Endothelial cell of umbilical vein (primary cell): Measurements from ENCODE around the gene GTPBP10. TPM values are rescaled to one million over a fixed set of nuclear protein-coding genes. Genes with fewer than 3 reads are reported as not detected.

Source experiments
- BruUV-seq: library from RNA; stranded (reverse); fragments of 400-500 nt; replicated peaks from 2 replicates; lab custom pipeline; 2021; lab: Mats Ljungman, UMichigan
- CTCF ChIA-PET: fragments of 300-600, 350-600 bp; sonication (Branson Sonifier 250); formaldehyde crosslinking; loops from one replicate; lab custom pipeline; 2021; ENCODE audit warnings: antibody characterized with exemption, inconsistent platforms; lab: Charles Lee
- POLR2A ChIA-PET: fragments of 300-600, 350-600 bp; sonication (Branson Sonifier 250); formaldehyde crosslinking; loops from one replicate; lab custom pipeline; 2021; ENCODE audit warnings: antibody characterized with exemption, inconsistent platforms; lab: Charles Lee
- DNase-seq: peaks from one replicate; pipeline ENCODE4 v3.0.0-alpha.2; 2011; ENCODE audit warnings: low read depth, low spot score
- FAIRE-seq: peaks from 2 replicates; lab custom pipeline; 2011; peaks lifted over from hg19 to GRCh38; lab: Jason Lieb, UNC
- H2AFZ ChIP-seq: 2 replicates; pipeline ENCODE4 v1.6.0; 2012; ENCODE audit warnings: low read depth, low read length, control low read depth, inconsistent platforms
- H3K27ac ChIP-seq: 2 replicates; pipeline ENCODE4 v1.5.1; 2011; ENCODE audit warnings: low read depth, mild to moderate bottlenecking, control low read depth, low read length, moderate library complexity; ENCODE audit not compliant: insufficient read depth
- H3K27me3 ChIP-seq, 2 experiments: 2 replicates each; pipeline versions ENCODE4 v1.6.0 to v1.6.1; 2011; ENCODE audit warnings: low read length in 2 of 2, mixed read lengths in 1 of 2; ENCODE audit not compliant: control insufficient read depth in 2 of 2, insufficient read depth in 2 of 2
- H3K36me3 ChIP-seq, 2 experiments: 2 replicates in 1 of 2; 3 replicates in 1 of 2; pipeline ENCODE4 v1.5.1; 2011; ENCODE audit warnings: low read length in 2 of 2, mild to moderate bottlenecking in 1 of 2, moderate library complexity in 1 of 2; ENCODE audit not compliant: control insufficient read depth in 2 of 2, insufficient read depth in 2 of 2; ENCODE audit errors: extremely low read depth in 1 of 2
- H3K4me1 ChIP-seq: 3 replicates; pipeline ENCODE4 v1.5.1; 2011; ENCODE audit warnings: mild to moderate bottlenecking, low read length; ENCODE audit not compliant: control insufficient read depth, insufficient read depth; ENCODE audit errors: extremely low read depth
- H3K4me2 ChIP-seq: 2 replicates; pipeline ENCODE4 v1.6.1; 2011; ENCODE audit warnings: low read length, control low read depth, mixed read lengths; ENCODE audit not compliant: insufficient read depth
- H3K4me3 ChIP-seq, 3 experiments: fragments of 200-600 bp in 1 of 3; sonication (generic), shearing (Covaris generic) in 1 of 3; replicated peaks in 1 of 3; 2 replicates each; pipeline ENCODE4 v1.5.1; 2011 to 2016; ENCODE audit warnings: control low read depth in 3 of 3, low read length in 3 of 3, mild to moderate bottlenecking in 2 of 3, inconsistent platforms in 1 of 3, low read depth in 1 of 3, moderate library complexity in 1 of 3; ENCODE audit not compliant: insufficient read depth in 1 of 3
- H3K79me2 ChIP-seq: 2 replicates; pipeline ENCODE4 v1.6.0; 2012; ENCODE audit warnings: low read length, inconsistent platforms; ENCODE audit not compliant: control insufficient read depth, insufficient read depth
- H3K9ac ChIP-seq: replicated peaks from 2 replicates; pipeline ENCODE3; 2011; ENCODE audit warnings: low read length, control low read depth; ENCODE audit not compliant: insufficient read depth; ENCODE audit errors: extremely low read depth
- H3K9me1 ChIP-seq: replicated peaks from 3 replicates; pipeline ENCODE4 v1.6.0; 2011; ENCODE audit warnings: mild to moderate bottlenecking, low read length; ENCODE audit not compliant: control insufficient read depth, insufficient read depth; ENCODE audit errors: extremely low read depth
- H3K9me3 ChIP-seq: replicated peaks from 2 replicates; pipeline ENCODE4 v1.5.1; 2012; ENCODE audit warnings: low read length, inconsistent platforms; ENCODE audit not compliant: control insufficient read depth, insufficient read depth
- H4K20me1 ChIP-seq: replicated peaks from 2 replicates; pipeline ENCODE3; 2011; ENCODE audit warnings: mild to moderate bottlenecking, low read length; ENCODE audit not compliant: control insufficient read depth, insufficient read depth; ENCODE audit errors: extremely low read depth
- CTCF ChIP-seq, 2 donors: IDR thresholded peaks; 1 replicate in 1 of 2; 2 replicates in 1 of 2; pipeline ENCODE4 v1.5.1; 2011; ENCODE audit warnings: low read length in 2 of 2, mild to moderate bottlenecking in 2 of 2, moderate library complexity in 2 of 2, control low read depth in 1 of 2, inconsistent platforms in 1 of 2, low read depth in 1 of 2; ENCODE audit not compliant: insufficient read depth in 1 of 2; ENCODE audit errors: extremely low read depth in 1 of 2
- EZH2 ChIP-seq: IDR thresholded peaks from 2 replicates; pipeline ENCODE4 v1.6.1; 2012; ENCODE audit warnings: borderline replicate concordance, low read depth, mild to moderate bottlenecking, moderate library complexity, low read length, inconsistent platforms; ENCODE audit not compliant: severe bottlenecking
- FOS ChIP-seq: IDR thresholded peaks from 2 replicates; pipeline ENCODE4 v1.6.1; 2011; ENCODE audit warnings: mild to moderate bottlenecking, low read length, moderate library complexity, borderline replicate concordance; ENCODE audit not compliant: insufficient read depth
- GATA2 ChIP-seq: IDR thresholded peaks from 2 replicates; pipeline ENCODE4 v1.7.0; 2011; ENCODE audit warnings: low read depth, mild to moderate bottlenecking, moderate library complexity, mixed read lengths, low read length; ENCODE audit not compliant: insufficient read length, insufficient read depth
- JUN ChIP-seq: IDR thresholded peaks from 2 replicates; pipeline ENCODE4 v1.6.1; 2011; ENCODE audit warnings: borderline replicate concordance, low read depth; ENCODE audit not compliant: insufficient read length, insufficient read depth
- MAX ChIP-seq: IDR thresholded peaks from 2 replicates; pipeline ENCODE4 v1.6.1; 2011; ENCODE audit not compliant: insufficient read depth, insufficient read length
- MYC ChIP-seq: IDR thresholded peaks from one replicate; pipeline ENCODE4 v1.6.1; 2011; ENCODE audit warnings: mild to moderate bottlenecking, low read depth, low read length
- POLR2A ChIP-seq: IDR thresholded peaks from 2 replicates; pipeline ENCODE4 v1.6.1; 2012; ENCODE audit warnings: low read depth, mild to moderate bottlenecking, control low read depth, low read length
- POLR2AphosphoS5 ChIP-seq: IDR thresholded peaks from 2 replicates; pipeline ENCODE4 v1.6.1; 2012; ENCODE audit warnings: low read depth, mild to moderate bottlenecking, control low read depth, low read length, moderate library complexity; ENCODE audit not compliant: insufficient read depth
- dilution Hi-C: fragments of 300-500 bp; cut with MboI; formaldehyde crosslinking; loops from one replicate; pipeline ENCODE4 v1.15.0; 2019; ENCODE audit warnings: low sequenced_read_pairs; ENCODE audit not compliant: extremely low pct_ligation_motif_present
- intact Hi-C: fragments of 100-400 bp; cut with micrococcal nuclease; formaldehyde crosslinking; loops from one replicate; pipeline ENCODE4 v1.10.0; 2022
- polyA plus RNA-seq, 4 experiments: library from polyadenylated mRNA; depleted of rRNA in 3 of 4; stranded (reverse) in 3 of 4; unstranded in 1 of 4; fragments of >200 nt; gene quantifications; 2 replicates each; pipeline versions ENCODE4 v1.2.1 to v1.2.3, GENCODE V29; 2011 to 2012; ENCODE audit warnings: missing spikeins in 1 of 4
- total RNA-seq: library from RNA; stranded (reverse); gene quantifications from 2 replicates; pipeline ENCODE4 v1.2.3, GENCODE V29; 2021

GTPBP10 gene
- total and polyA plus RNA-seq, 2 donors (not counting 3 experiments of a cell fraction or from before 2014, with no cell fraction given) = 3.5 to 16.7 TPM

- no peaks in the 10 kb centered on the region for H3K9me1 ChIP-seq
- no peaks in the 10 kb centered on the region for H3K36me3 ChIP-seq
- FAIRE-seq (no peak), DNase-seq (no peak)
- POLR2A ChIA-PET = no interaction called here
- peaks cover 15% of the 10 kb centered on the region for H3K4me1 ChIP-seq
- H3K79me2 ChIP-seq = no peaks in the 10 kb centered on the region
- H3K4me2 ChIP-seq = no peak overlapping the region
- CTCF ChIA-PET = interaction anchor here (2.3 kb wide), 1 partner anchor 95 kb away, joined by 10 read pairs; no protein-coding TSS in a partner anchor
- no peak for TF ChIP-seq FOS
- no peak for TF ChIP-seq JUN
- no peak for TF ChIP-seq MYC
- TF ChIP-seq POLR2A = no peak
- no peak for TF ChIP-seq POLR2AphosphoS5
- TF ChIP-seq EZH2 = no peak
- no peak for TF ChIP-seq MAX
- no peak for TF ChIP-seq CTCF (IDR thresholded peaks at IDR 0.05; ENCODE audit: extremely low read depth in 1 of 2, insufficient read depth in 1 of 2, low read depth in 1 of 2, low read length in 2 of 2)
- TF ChIP-seq GATA2 = no peak
- no peak overlapping the region for H3K4me3 ChIP-seq
- dilution Hi-C loops (no loop called here), intact Hi-C loops (no loop called here)
- H3K27ac ChIP-seq = no peak overlapping the region
- H3K9me3 ChIP-seq = no peaks in the 10 kb centered on the region
- BruUV-seq = no TSS peak
- no peak overlapping the region for H3K9ac ChIP-seq
- no peak overlapping the region for H2AFZ ChIP-seq
- peaks cover 6% of the 10 kb centered on the region for H4K20me1 ChIP-seq
- H3K27me3 ChIP-seq = peaks cover 0 to 16% of the 10 kb centered on the region in 2 experiments
Measured at GRCh38 chr7:90407484-90407821, 60.9 kb downstream of the GTPBP10 start.
